ENCODE measurements around the gene CCSER1. TPM values are rescaled to one million over a fixed set of nuclear protein-coding genes. Genes with fewer than 3 reads are reported as not detected.

Gene CCSER1
- total RNA-seq, 3 donors from 2014 or later (not counting 1 experiment from before 2014, with no cell fraction given): 0.87 to 1.1 (median 1.1) TPM

- no peak overlapping the region for H3K4me3 ChIP-seq (ENCODE audit: low read length)
- H3K9me3 ChIP-seq (ENCODE audit: control insufficient read depth, insufficient read depth, low read length): peaks cover 3% of the 10 kb centered on the region
- H3K27ac ChIP-seq (ENCODE audit: low read length): no peak overlapping the region
- Mint-ChIP-seq H3K9me3 (peaks cover 2 to 6% of the 10 kb centered on the region in 2 donors), H3K4me1 (no peaks in the 10 kb centered on the region), H3K27ac (no peak overlapping the region), H3K36me3 (no peaks in the 10 kb centered on the region), H3K27me3 (ENCODE audit: low read depth in 2 of 2) (no peaks in the 10 kb centered on the region), H3K4me3 (no peak overlapping the region)
- no peaks in the 10 kb centered on the region for H3K36me3 ChIP-seq (ENCODE audit: control insufficient read depth, insufficient read depth, low read length)
- DNase-seq (no peak), ATAC-seq (no peak)
- no peaks in the 10 kb centered on the region for H3K27me3 ChIP-seq (ENCODE audit: control insufficient read depth, insufficient read depth, low read length)
- WGBS (ENCODE audit: insufficient coverage): 76% methylated on average over 2 of the region's 2 CpGs
- H3K4me1 ChIP-seq (ENCODE audit: control insufficient read depth, insufficient read depth, low read length): no peaks in the 10 kb centered on the region
- intact Hi-C loops (cut with micrococcal nuclease): no loop called here
- no peak for TF ChIP-seq CTCF (IDR thresholded peaks at IDR 0.05)
Measured at GRCh38 chr4:90614371-90614770, 487.2 kb downstream of the CCSER1 start.

- H3K4me1 ChIP-seq (ENCODE audit: control insufficient read depth, insufficient read depth, low read length): no peaks in the 10 kb centered on the region
- intact Hi-C loops (cut with micrococcal nuclease): no loop called here
- no peak for DNase-seq
- no peak overlapping the region for H3K27ac ChIP-seq (ENCODE audit: low read length)
- H3K4me3 ChIP-seq (ENCODE audit: low read length): no peak overlapping the region
- H3K9me3 ChIP-seq (ENCODE audit: control insufficient read depth, insufficient read depth, low read length): peaks cover 3% of the 10 kb centered on the region
- no peaks in the 10 kb centered on the region for H3K36me3 ChIP-seq (ENCODE audit: control insufficient read depth, insufficient read depth, low read length)
- H3K27me3 ChIP-seq (ENCODE audit: control insufficient read depth, insufficient read depth, low read length): no peaks in the 10 kb centered on the region
- ATAC-seq: no peak
- peaks cover 3 to 10% of the 10 kb centered on the region in 2 donors for H3K9me3 Mint-ChIP-seq
- WGBS (ENCODE audit: insufficient coverage): 82% methylated on average over 1 of the region's 1 CpG
- no peaks in the 10 kb centered on the region for H3K4me1 Mint-ChIP-seq
- no peak overlapping the region for H3K4me3 Mint-ChIP-seq
- no peak for TF ChIP-seq CTCF (IDR thresholded peaks at IDR 0.05)
- H3K36me3 Mint-ChIP-seq: no peaks in the 10 kb centered on the region
- no peaks in the 10 kb centered on the region for H3K27me3 Mint-ChIP-seq (ENCODE audit: low read depth in 2 of 2)
- no peak overlapping the region for H3K27ac Mint-ChIP-seq
Measured at GRCh38 chr4:90621080-90621479, 493.9 kb downstream of the CCSER1 start.

- Histone ChIP-seq H3K9me3 (ENCODE audit: control insufficient read depth, insufficient read depth, low read length) (no peaks in the 10 kb centered on the region), H3K27me3 (ENCODE audit: control insufficient read depth, insufficient read depth, low read length) (no peaks in the 10 kb centered on the region), H3K4me1 (ENCODE audit: control insufficient read depth, insufficient read depth, low read length) (no peaks in the 10 kb centered on the region), H3K27ac (ENCODE audit: low read length) (no peak overlapping the region), H3K4me3 (ENCODE audit: low read length) (no peak overlapping the region), H3K36me3 (ENCODE audit: control insufficient read depth, insufficient read depth, low read length) (no peaks in the 10 kb centered on the region)
- no peak overlapping the region for H3K27ac Mint-ChIP-seq
- 83% methylated on average over 1 of the region's 3 CpGs for WGBS (ENCODE audit: insufficient coverage)
- no peaks in the 10 kb centered on the region for H3K4me1 Mint-ChIP-seq
- intact Hi-C loops (cut with micrococcal nuclease): no loop called here
- H3K36me3 Mint-ChIP-seq: no peaks in the 10 kb centered on the region
- no peak for TF ChIP-seq CTCF (IDR thresholded peaks at IDR 0.05)
- H3K9me3 Mint-ChIP-seq: peaks cover 0 to 8% of the 10 kb centered on the region in 2 donors
- DNase-seq (no peak), ATAC-seq (no peak)
- no peaks in the 10 kb centered on the region for H3K27me3 Mint-ChIP-seq (ENCODE audit: low read depth in 2 of 2)
- H3K4me3 Mint-ChIP-seq: no peak overlapping the region
Measured at GRCh38 chr4:90624781-90625180, 497.6 kb downstream of the CCSER1 start.

- TF ChIP-seq CTCF (IDR thresholded peaks at IDR 0.05): no peak
- intact Hi-C loops (cut with micrococcal nuclease): no loop called here
Measured at GRCh38 chr4:90641861-90642599, 514.8 kb downstream of the CCSER1 start.

More at GRCh38 chr4:90641861-90642599, 514.8 kb downstream of the CCSER1 start:
- no peak for ATAC-seq
- no peak overlapping the region for H3K27ac Mint-ChIP-seq
- no peaks in the 10 kb centered on the region for H3K4me1 Mint-ChIP-seq
- DNase-seq: no peak
- Histone ChIP-seq H3K27me3 (ENCODE audit: control insufficient read depth, insufficient read depth, low read length) (no peaks in the 10 kb centered on the region), H3K4me3 (ENCODE audit: low read length) (no peak overlapping the region), H3K4me1 (ENCODE audit: control insufficient read depth, insufficient read depth, low read length) (no peaks in the 10 kb centered on the region), H3K36me3 (ENCODE audit: control insufficient read depth, insufficient read depth, low read length) (no peaks in the 10 kb centered on the region), H3K27ac (ENCODE audit: low read length) (no peak overlapping the region), H3K9me3 (ENCODE audit: control insufficient read depth, insufficient read depth, low read length) (no peaks in the 10 kb centered on the region)
- whole genome bisulfite sequencing (ENCODE audit: insufficient coverage): 92% methylated on average over 6 of the region's 7 CpGs
- no peak overlapping the region for H3K4me3 Mint-ChIP-seq
- H3K27me3 Mint-ChIP-seq (ENCODE audit: low read depth in 2 of 2): no peaks in the 10 kb centered on the region
- H3K36me3 Mint-ChIP-seq: no peaks in the 10 kb centered on the region
- H3K9me3 Mint-ChIP-seq: peaks cover 5 to 14% of the 10 kb centered on the region in 2 donors
